ENCODE data around the gene PRAMEF17.
A peak's percentile ranks its signal among the peaks of the same experiment; 100 is the strongest.
"Not testable (repeated sequence)": the region's sequence is repeated elsewhere in the genome, so short reads cannot be mapped to it uniquely, and the experiment has no call there.

Gene PRAMEF17

DNA sequence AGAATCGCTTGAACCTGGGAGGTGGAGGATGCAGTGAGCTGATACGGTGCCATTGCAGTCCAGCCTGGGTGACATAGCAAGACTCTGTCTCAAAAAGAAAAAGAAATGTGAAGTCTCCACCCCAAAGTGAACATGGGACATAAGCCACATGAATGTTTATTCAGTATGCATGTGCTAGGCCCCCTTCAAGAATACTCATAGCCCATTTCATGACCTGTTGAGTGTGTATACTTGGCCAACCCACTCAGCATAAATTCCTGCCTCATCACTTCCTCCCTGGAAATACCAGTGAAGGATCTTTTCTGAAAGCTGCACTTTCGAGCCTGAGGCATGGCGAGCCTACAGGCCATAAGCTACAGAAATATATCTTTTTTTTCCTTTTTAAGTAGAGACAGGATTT is 24.5 kb upstream of the PRAMEF17 start:
- H3K27me3 ChIP-seq (replicated peaks in 2 of 5; ENCODE audit: control insufficient read depth in 4 of 5, insufficient read depth in 5 of 5, low read length in 4 of 5); CTCF ChIA-PET; H3K36me3 ChIP-seq (ENCODE audit: control insufficient read depth in 4 of 4, insufficient read depth in 4 of 4, low read length in 3 of 4); H3K4me1 ChIP-seq (ENCODE audit: control extremely low read depth in 1 of 4, control insufficient read depth in 4 of 4, insufficient read depth in 4 of 4, low read length in 3 of 4); H3K4me3 ChIP-seq (ENCODE audit: control insufficient read depth in 1 of 7, extremely low read depth in 1 of 7, insufficient read depth in 4 of 7, low read depth in 2 of 7, low read length in 6 of 7); H3K9me3 ChIP-seq (ENCODE audit: control extremely low read depth in 1 of 5, control insufficient read depth in 4 of 5, insufficient read depth in 2 of 5, low read depth in 1 of 5, low read length in 4 of 5); H3K27ac ChIP-seq (ENCODE audit: insufficient read depth in 1 of 2, low read depth in 1 of 2, low read length in 2 of 2, poor library complexity in 1 of 2, severe bottlenecking in 2 of 2); POLR2A ChIA-PET; DNase-seq: not testable (repeated sequence)
- WGBS (ENCODE audit: insufficient coverage), result no CpG with 5 or more reads among the region's 4 CpGs

DNA sequence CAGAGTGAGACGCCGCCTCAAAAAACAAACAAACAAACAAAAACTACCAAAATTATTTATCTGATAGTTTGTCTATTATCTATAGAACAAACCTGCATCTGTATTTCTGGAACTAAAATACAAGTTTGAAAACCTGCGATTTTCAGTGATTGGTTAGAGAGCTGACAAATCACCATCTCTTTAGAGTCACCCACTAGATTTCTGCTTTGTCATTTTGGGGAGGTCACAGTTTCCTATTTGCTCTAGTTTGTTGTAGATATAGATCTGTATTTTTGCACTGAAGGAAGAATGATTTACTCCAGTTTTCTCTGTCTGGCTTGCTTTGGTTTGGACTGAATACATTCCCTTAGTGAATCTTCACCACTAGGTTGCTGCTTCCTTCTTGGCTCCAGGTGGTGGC is 22.9 kb upstream of the PRAMEF17 start:
- H3K4me3 ChIP-seq (ENCODE audit: control insufficient read depth in 1 of 7, extremely low read depth in 1 of 7, insufficient read depth in 4 of 7, low read depth in 2 of 7, low read length in 6 of 7); H3K27me3 ChIP-seq (replicated peaks in 2 of 5; ENCODE audit: control insufficient read depth in 4 of 5, insufficient read depth in 5 of 5, low read length in 4 of 5); H3K4me1 ChIP-seq (ENCODE audit: control extremely low read depth in 1 of 4, control insufficient read depth in 4 of 4, insufficient read depth in 4 of 4, low read length in 3 of 4); POLR2A ChIA-PET; H3K36me3 ChIP-seq (ENCODE audit: control insufficient read depth in 4 of 4, insufficient read depth in 4 of 4, low read length in 3 of 4); CTCF ChIA-PET; H3K27ac ChIP-seq (ENCODE audit: insufficient read depth in 1 of 2, low read depth in 1 of 2, low read length in 2 of 2, poor library complexity in 1 of 2, severe bottlenecking in 2 of 2); H3K9me3 ChIP-seq (ENCODE audit: control extremely low read depth in 1 of 5, control insufficient read depth in 4 of 5, insufficient read depth in 2 of 5, low read depth in 1 of 5, low read length in 4 of 5): not testable (repeated sequence)
- no CpG with 5 or more reads among the region's 3 CpGs for WGBS (ENCODE audit: insufficient coverage)
- peak; percentile 45 to 85 (median 74) for DNase-seq

DNA sequence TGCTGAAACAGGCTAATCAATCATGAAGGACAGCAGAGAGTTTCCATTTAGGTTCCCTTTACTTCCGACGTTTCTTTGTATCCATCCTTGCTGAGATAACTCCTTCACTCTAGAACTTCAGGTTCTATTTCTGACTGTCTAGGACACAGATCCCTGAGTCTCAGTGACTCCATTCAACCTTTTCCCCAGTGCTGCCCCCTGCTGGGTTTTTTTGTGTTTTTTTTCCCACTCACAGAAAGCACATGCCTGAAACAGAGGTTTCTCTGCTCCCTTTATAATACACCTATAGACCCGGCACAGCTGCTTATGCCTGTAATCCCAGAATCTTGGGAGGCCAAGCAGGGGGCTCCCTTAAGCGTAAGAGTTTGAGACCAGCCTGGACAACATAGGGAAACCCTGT is 20.9 kb upstream of the PRAMEF17 start:
- H3K4me3 ChIP-seq (ENCODE audit: control insufficient read depth in 1 of 7, extremely low read depth in 1 of 7, insufficient read depth in 4 of 7, low read depth in 2 of 7, low read length in 6 of 7); H3K27ac ChIP-seq (ENCODE audit: insufficient read depth in 1 of 2, low read depth in 1 of 2, low read length in 2 of 2, poor library complexity in 1 of 2, severe bottlenecking in 2 of 2); H3K9me3 ChIP-seq (ENCODE audit: control extremely low read depth in 1 of 5, control insufficient read depth in 4 of 5, insufficient read depth in 2 of 5, low read depth in 1 of 5, low read length in 4 of 5); H3K27me3 ChIP-seq (replicated peaks in 2 of 5; ENCODE audit: control insufficient read depth in 4 of 5, insufficient read depth in 5 of 5, low read length in 4 of 5); H3K4me1 ChIP-seq (ENCODE audit: control extremely low read depth in 1 of 4, control insufficient read depth in 4 of 4, insufficient read depth in 4 of 4, low read length in 3 of 4); H3K36me3 ChIP-seq (ENCODE audit: control insufficient read depth in 4 of 4, insufficient read depth in 4 of 4, low read length in 3 of 4); POLR2A ChIA-PET; CTCF ChIA-PET: not testable (repeated sequence)
- DNase-seq, result peak; percentile 25 to 37 (median 32)
- WGBS (ENCODE audit: insufficient coverage), result 82% methylated on average over 2 of the region's 4 CpGs

DNA sequence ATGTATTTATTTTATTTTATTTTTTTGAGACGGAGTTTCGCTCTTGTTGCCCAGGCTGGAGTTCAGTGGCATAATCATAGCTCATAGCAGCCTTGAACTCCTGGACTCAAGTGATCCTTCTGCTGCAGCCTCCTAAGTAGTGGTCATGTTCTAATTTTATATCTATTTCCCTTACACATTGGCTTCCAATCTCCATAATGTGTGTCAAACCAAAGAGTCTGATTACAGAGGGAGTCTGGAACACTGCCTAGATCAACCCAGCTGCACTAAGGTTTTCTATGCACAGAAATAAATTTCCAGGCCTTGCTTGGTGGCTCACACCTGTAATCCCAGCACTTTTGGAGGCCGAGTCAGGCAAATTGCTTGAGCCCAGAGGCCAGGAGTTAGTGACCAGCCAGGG is 10.4 kb upstream of the PRAMEF17 start:
- H3K27me3 ChIP-seq (replicated peaks in 2 of 5; ENCODE audit: control insufficient read depth in 4 of 5, insufficient read depth in 5 of 5, low read length in 4 of 5); H3K4me1 ChIP-seq (ENCODE audit: control extremely low read depth in 1 of 4, control insufficient read depth in 4 of 4, insufficient read depth in 4 of 4, low read length in 3 of 4); CTCF ChIA-PET; H3K4me3 ChIP-seq (ENCODE audit: control insufficient read depth in 1 of 7, extremely low read depth in 1 of 7, insufficient read depth in 4 of 7, low read depth in 2 of 7, low read length in 6 of 7); POLR2A ChIA-PET; H3K9me3 ChIP-seq (ENCODE audit: control extremely low read depth in 1 of 5, control insufficient read depth in 4 of 5, insufficient read depth in 2 of 5, low read depth in 1 of 5, low read length in 4 of 5); H3K36me3 ChIP-seq (ENCODE audit: control insufficient read depth in 4 of 4, insufficient read depth in 4 of 4, low read length in 3 of 4); DNase-seq; H3K27ac ChIP-seq (ENCODE audit: insufficient read depth in 1 of 2, low read depth in 1 of 2, low read length in 2 of 2, poor library complexity in 1 of 2, severe bottlenecking in 2 of 2): not testable (repeated sequence)
- no CpG with 5 or more reads among the region's 3 CpGs for WGBS (ENCODE audit: insufficient coverage)

DNA sequence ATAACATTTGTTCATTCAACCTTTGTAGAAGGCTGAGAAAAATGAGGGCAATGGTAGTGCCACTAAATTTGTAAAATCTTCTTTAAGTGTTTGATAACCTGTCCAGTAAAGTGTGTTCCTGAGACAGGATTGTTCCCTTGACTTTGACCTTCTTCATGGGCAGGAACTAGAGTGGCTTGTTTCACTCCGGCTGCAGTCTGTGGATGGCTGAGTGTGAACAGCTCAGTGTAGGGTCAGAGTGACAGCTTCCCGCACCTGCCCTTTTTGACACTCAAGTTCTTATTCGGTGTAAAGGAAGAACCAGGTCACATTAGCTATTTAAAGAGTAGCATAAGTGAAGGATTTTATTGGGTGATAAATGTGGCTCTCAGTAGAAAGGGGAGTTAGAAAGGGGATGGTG is 9.1 kb upstream of the PRAMEF17 start:
- H3K9me3 ChIP-seq (ENCODE audit: control extremely low read depth in 1 of 5, control insufficient read depth in 4 of 5, insufficient read depth in 2 of 5, low read depth in 1 of 5, low read length in 4 of 5); H3K4me1 ChIP-seq (ENCODE audit: control extremely low read depth in 1 of 4, control insufficient read depth in 4 of 4, insufficient read depth in 4 of 4, low read length in 3 of 4); DNase-seq; H3K27me3 ChIP-seq (replicated peaks in 2 of 5; ENCODE audit: control insufficient read depth in 4 of 5, insufficient read depth in 5 of 5, low read length in 4 of 5); POLR2A ChIA-PET; H3K36me3 ChIP-seq (ENCODE audit: control insufficient read depth in 4 of 4, insufficient read depth in 4 of 4, low read length in 3 of 4); H3K4me3 ChIP-seq (ENCODE audit: control insufficient read depth in 1 of 7, extremely low read depth in 1 of 7, insufficient read depth in 4 of 7, low read depth in 2 of 7, low read length in 6 of 7); H3K27ac ChIP-seq (ENCODE audit: insufficient read depth in 1 of 2, low read depth in 1 of 2, low read length in 2 of 2, poor library complexity in 1 of 2, severe bottlenecking in 2 of 2): not testable (repeated sequence)
- 80% methylated on average over 1 of the region's 3 CpGs for WGBS (ENCODE audit: insufficient coverage)
- CTCF ChIA-PET, result interaction anchor here (0.6 kb wide), 1 partner anchor 1086 kb away, joined by 3 read pairs; no protein-coding TSS in a partner anchor

DNA sequence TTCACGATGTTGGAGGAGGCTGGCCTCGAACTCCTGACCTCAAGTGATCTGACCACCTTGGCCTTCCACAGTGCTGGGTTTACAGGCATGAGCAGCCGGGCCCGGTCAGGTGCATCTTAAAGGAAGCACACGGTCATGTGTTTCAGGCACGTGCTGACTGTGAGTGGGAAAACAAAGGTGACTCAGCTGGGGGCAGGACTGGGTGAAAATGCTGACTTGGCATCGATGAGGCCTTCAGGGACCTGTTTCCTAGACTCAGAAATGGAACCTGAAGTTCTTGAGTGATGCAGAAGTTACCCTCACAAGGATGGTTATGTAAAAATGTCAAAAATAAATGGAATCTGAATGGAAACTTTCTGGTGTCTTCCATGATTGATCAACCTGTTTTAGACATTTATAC is 3.6 kb downstream of the PRAMEF17 start:
- POLR2A ChIA-PET; H3K4me1 ChIP-seq (ENCODE audit: control extremely low read depth in 1 of 4, control insufficient read depth in 4 of 4, insufficient read depth in 4 of 4, low read length in 3 of 4); DNase-seq; CTCF ChIA-PET; H3K36me3 ChIP-seq (ENCODE audit: control insufficient read depth in 4 of 4, insufficient read depth in 4 of 4, low read length in 3 of 4); H3K27ac ChIP-seq (ENCODE audit: insufficient read depth in 1 of 2, low read depth in 1 of 2, low read length in 2 of 2, poor library complexity in 1 of 2, severe bottlenecking in 2 of 2); H3K9me3 ChIP-seq (ENCODE audit: control extremely low read depth in 1 of 5, control insufficient read depth in 4 of 5, insufficient read depth in 2 of 5, low read depth in 1 of 5, low read length in 4 of 5); H3K27me3 ChIP-seq (replicated peaks in 2 of 5; ENCODE audit: control insufficient read depth in 4 of 5, insufficient read depth in 5 of 5, low read length in 4 of 5); H3K4me3 ChIP-seq (ENCODE audit: control insufficient read depth in 1 of 7, extremely low read depth in 1 of 7, insufficient read depth in 4 of 7, low read depth in 2 of 7, low read length in 6 of 7): not testable (repeated sequence)
- 88% methylated on average over 5 of the region's 7 CpGs for WGBS (ENCODE audit: insufficient coverage)

DNA sequence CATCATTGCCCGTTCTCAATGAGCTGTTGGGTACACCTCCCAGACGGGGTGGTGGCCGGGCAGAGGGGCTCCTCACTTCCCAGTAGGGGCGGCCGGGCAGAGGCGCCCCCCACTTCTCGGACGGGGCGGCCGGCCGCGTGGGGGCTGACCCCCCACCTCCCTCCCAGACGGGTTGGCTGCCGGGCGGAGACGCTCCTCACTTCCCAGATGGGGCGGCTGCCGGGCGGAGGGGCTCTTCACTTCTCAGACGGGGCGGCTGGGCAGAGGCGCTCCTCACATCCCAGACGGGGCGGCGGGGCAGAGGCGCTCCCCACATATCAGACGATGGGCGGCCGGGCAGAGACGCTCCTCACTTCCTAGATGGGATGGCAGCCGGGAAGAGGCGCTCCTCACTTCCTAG is 5.3 kb downstream of the PRAMEF17 start:
- H3K4me3 ChIP-seq (ENCODE audit: control insufficient read depth in 1 of 7, extremely low read depth in 1 of 7, insufficient read depth in 4 of 7, low read depth in 2 of 7, low read length in 6 of 7); POLR2A ChIA-PET; H3K4me1 ChIP-seq (ENCODE audit: control extremely low read depth in 1 of 4, control insufficient read depth in 4 of 4, insufficient read depth in 4 of 4, low read length in 3 of 4); H3K27ac ChIP-seq (ENCODE audit: insufficient read depth in 1 of 2, low read depth in 1 of 2, low read length in 2 of 2, poor library complexity in 1 of 2, severe bottlenecking in 2 of 2); H3K36me3 ChIP-seq (ENCODE audit: control insufficient read depth in 4 of 4, insufficient read depth in 4 of 4, low read length in 3 of 4); H3K27me3 ChIP-seq (replicated peaks in 2 of 5; ENCODE audit: control insufficient read depth in 4 of 5, insufficient read depth in 5 of 5, low read length in 4 of 5); DNase-seq; CTCF ChIA-PET; H3K9me3 ChIP-seq (ENCODE audit: control extremely low read depth in 1 of 5, control insufficient read depth in 4 of 5, insufficient read depth in 2 of 5, low read depth in 1 of 5, low read length in 4 of 5): not testable (repeated sequence)
- 96% methylated on average over 22 of the region's 32 CpGs for WGBS (ENCODE audit: insufficient coverage)

DNA sequence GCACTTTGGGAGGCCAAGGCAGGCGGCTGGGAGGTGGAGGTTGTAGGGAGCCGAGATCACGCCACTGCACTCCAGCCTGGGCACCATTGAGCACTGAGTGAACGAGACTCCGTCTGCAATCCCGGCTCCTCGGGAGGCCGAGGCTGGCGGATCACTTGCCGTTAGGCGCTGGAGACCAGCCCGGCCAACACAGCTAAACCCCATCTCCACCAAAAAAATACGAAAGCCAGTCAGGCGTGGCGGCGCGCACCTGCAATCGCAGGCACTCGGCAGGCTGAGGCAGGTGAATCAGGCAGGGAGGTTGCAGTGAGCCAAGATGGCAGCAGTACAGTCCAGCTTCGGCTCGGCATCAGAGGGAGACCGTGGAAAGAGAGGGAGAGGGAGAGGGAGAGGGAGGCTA is 5.9 kb downstream of the PRAMEF17 start:
- CTCF ChIA-PET; H3K27me3 ChIP-seq (replicated peaks in 2 of 5; ENCODE audit: control insufficient read depth in 4 of 5, insufficient read depth in 5 of 5, low read length in 4 of 5); H3K4me1 ChIP-seq (ENCODE audit: control extremely low read depth in 1 of 4, control insufficient read depth in 4 of 4, insufficient read depth in 4 of 4, low read length in 3 of 4); H3K4me3 ChIP-seq (ENCODE audit: control insufficient read depth in 1 of 7, extremely low read depth in 1 of 7, insufficient read depth in 4 of 7, low read depth in 2 of 7, low read length in 6 of 7); POLR2A ChIA-PET; H3K9me3 ChIP-seq (ENCODE audit: control extremely low read depth in 1 of 5, control insufficient read depth in 4 of 5, insufficient read depth in 2 of 5, low read depth in 1 of 5, low read length in 4 of 5); H3K36me3 ChIP-seq (ENCODE audit: control insufficient read depth in 4 of 4, insufficient read depth in 4 of 4, low read length in 3 of 4); H3K27ac ChIP-seq (ENCODE audit: insufficient read depth in 1 of 2, low read depth in 1 of 2, low read length in 2 of 2, poor library complexity in 1 of 2, severe bottlenecking in 2 of 2); DNase-seq: not testable (repeated sequence)
- WGBS (ENCODE audit: insufficient coverage), result 95% methylated on average over 10 of the region's 22 CpGs
